Hepatocyte (in vitro differentiated cells): Measurements from ENCODE around the gene GSN. TPM values are rescaled to one million over a fixed set of nuclear protein-coding genes. Genes with fewer than 3 reads are reported as not detected.

ENCODE experiments used
- DNase-seq: peaks from one replicate; pipeline ENCODE4 v3.0.0-alpha.2; 2016; ENCODE audit warnings: low spot score
- H2AFZ ChIP-seq: fragments of 200-600 bp; sonication (generic); 2 replicates; pipeline ENCODE4 v1.6.0; 2016; ENCODE audit warnings: antibody characterized with exemption, mild to moderate bottlenecking
- H3K27ac ChIP-seq: fragments of 200-600 bp; sonication (generic); 2 replicates; pipeline ENCODE4 v1.5.1; 2016; ENCODE audit warnings: mild to moderate bottlenecking
- H3K27me3 ChIP-seq: fragments of 200-600 bp; sonication (generic); 2 replicates; pipeline ENCODE4 v1.6.1; 2016
- H3K36me3 ChIP-seq: fragments of 200-600 bp; sonication (generic); replicated peaks from 2 replicates; pipeline ENCODE4 v1.5.1; 2016; ENCODE audit warnings: low read depth; ENCODE audit not compliant: insufficient read depth
- H3K4me1 ChIP-seq: fragments of 200-600 bp; sonication (generic); 2 replicates; pipeline ENCODE4 v1.5.1; 2016; ENCODE audit warnings: mild to moderate bottlenecking, moderate library complexity; ENCODE audit not compliant: insufficient read depth
- H3K4me2 ChIP-seq: fragments of 200-600 bp; sonication (generic); 2 replicates; pipeline ENCODE4 v1.6.0; 2016
- H3K4me3 ChIP-seq: fragments of 200-600 bp; sonication (generic); 2 replicates; pipeline ENCODE4 v1.5.1; 2016; ENCODE audit warnings: mild to moderate bottlenecking
- H3K79me2 ChIP-seq: fragments of 200-600 bp; sonication (generic); 2 replicates; pipeline ENCODE4 v1.6.0; 2017; ENCODE audit warnings: mild to moderate bottlenecking
- H3K9me2 ChIP-seq: fragments of 200-600 bp; sonication (generic); replicated peaks from 2 replicates; pipeline ENCODE4 v1.6.0; 2017; ENCODE audit warnings: mild to moderate bottlenecking; ENCODE audit not compliant: insufficient read depth
- H3K9me3 ChIP-seq: fragments of 200-600 bp; sonication (generic); 2 replicates; pipeline ENCODE4 v1.5.1; 2016; ENCODE audit warnings: low read depth, mild to moderate bottlenecking
- H4K20me1 ChIP-seq: fragments of 200-600 bp; sonication (generic); 2 replicates; pipeline ENCODE4 v1.6.0; 2016; ENCODE audit warnings: mild to moderate bottlenecking; ENCODE audit not compliant: insufficient read depth, poor library complexity, severe bottlenecking
- EZH2 ChIP-seq: fragments of 200-600 bp; sonication (generic); IDR thresholded peaks from 2 replicates; pipeline ENCODE4 v1.6.1; 2016; ENCODE audit warnings: antibody characterized with exemption, mild to moderate bottlenecking, borderline replicate concordance
- EZH2phosphoT487 ChIP-seq: fragments of 200-600 bp; sonication (generic); IDR thresholded peaks from one replicate; pipeline ENCODE4 v1.6.1; 2018; ENCODE audit warnings: antibody characterized with exemption, mild to moderate bottlenecking, low read depth, moderate library complexity; ENCODE audit not compliant: unreplicated experiment, severe bottlenecking
- WGBS: methylation state at CpG from one replicate; pipeline ENCODE4 v1.1.6; 2016; ENCODE audit warnings: low lambda C conversion rate; ENCODE audit errors: missing lambda C conversion rate; 5-methylcytosine and 5-hydroxymethylcytosine counted together
- polyA plus RNA-seq: library from polyadenylated mRNA; unstranded; fragments of >200 nt; fragmentation: Nextera tagmentation; extraction: Ambion mirVana; gene quantifications from 2 replicates; pipeline ENCODE4 v1.2.1, GENCODE V29; 2016
- total RNA-seq: library from RNA; depleted of rRNA; stranded (reverse); fragments of >200 nt; gene quantifications from 2 replicates; pipeline ENCODE4 v1.2.3, GENCODE V29; 2014
- TF ChIP-seq, protein P1 (sequence below): fragments of 200-600 bp; sonication (generic); IDR thresholded peaks from 2 replicates; pipeline ENCODE4 v1.5.1; 2016; ENCODE audit warnings: antibody characterized with exemption, mild to moderate bottlenecking; ENCODE audit not compliant: poor library complexity

Gene GSN
- total and polyA plus RNA-seq, 2 experiments from 2014 or later: 396 to 404 TPM

DNA sequence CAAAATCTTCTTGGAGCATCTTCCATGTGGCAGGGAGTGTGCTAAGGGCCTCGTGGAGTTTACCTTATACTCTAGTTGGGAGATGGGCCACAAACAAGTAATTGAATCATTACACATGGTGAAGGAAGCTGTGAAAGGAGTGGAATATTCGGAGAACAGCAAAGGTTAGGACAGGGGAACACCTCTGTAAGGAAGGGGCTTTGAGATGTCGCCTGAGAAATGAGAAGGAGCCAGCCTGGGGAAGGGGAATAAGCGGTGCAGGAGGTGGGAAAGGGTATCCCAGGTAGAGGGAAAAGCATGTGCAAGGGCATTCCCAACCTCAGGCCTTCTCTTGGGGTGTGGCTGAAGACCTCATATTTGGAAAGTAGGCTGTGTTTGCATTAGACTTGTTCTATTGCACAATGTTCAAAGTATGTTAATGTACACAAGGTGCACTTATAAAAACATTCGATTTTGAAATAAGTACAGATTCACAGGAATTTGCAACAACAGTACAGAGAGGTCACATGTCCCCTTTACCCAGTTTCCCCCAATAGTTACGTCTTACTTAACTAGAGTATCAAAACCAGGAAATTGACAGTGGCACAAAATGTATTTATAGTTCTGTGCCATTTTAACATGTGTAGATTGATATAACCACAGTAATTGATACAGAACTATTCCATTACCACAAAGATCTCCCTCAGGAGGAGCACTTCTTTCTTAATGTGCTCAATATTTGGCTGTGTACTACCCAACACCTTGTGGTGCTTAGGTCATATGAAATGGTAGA lies 104.5 kb downstream of the GSN start:
- Histone ChIP-seq H3K27me3 (no peaks in the 10 kb centered on the region), H3K79me2 (peaks cover 14% of the 10 kb centered on the region), H2AFZ (no peak overlapping the region), H3K4me3 (no peak overlapping the region), H3K4me1 (peaks cover 38% of the 10 kb centered on the region), H3K4me2 (peak overlapping the region; percentile 58), H3K9me2 (no peaks in the 10 kb centered on the region), H3K36me3 (no peaks in the 10 kb centered on the region), H4K20me1 (no peaks in the 10 kb centered on the region), H3K9me3 (no peaks in the 10 kb centered on the region), H3K27ac (peak overlapping the region; percentile 82)
- no peak for DNase-seq
- 67% methylated on average over 6 of the region's 6 CpGs for WGBS
- no peak for TF ChIP-seq EZH2
- no peak for TF ChIP-seq EZH2phosphoT487
- TF ChIP-seq, protein P1, sequence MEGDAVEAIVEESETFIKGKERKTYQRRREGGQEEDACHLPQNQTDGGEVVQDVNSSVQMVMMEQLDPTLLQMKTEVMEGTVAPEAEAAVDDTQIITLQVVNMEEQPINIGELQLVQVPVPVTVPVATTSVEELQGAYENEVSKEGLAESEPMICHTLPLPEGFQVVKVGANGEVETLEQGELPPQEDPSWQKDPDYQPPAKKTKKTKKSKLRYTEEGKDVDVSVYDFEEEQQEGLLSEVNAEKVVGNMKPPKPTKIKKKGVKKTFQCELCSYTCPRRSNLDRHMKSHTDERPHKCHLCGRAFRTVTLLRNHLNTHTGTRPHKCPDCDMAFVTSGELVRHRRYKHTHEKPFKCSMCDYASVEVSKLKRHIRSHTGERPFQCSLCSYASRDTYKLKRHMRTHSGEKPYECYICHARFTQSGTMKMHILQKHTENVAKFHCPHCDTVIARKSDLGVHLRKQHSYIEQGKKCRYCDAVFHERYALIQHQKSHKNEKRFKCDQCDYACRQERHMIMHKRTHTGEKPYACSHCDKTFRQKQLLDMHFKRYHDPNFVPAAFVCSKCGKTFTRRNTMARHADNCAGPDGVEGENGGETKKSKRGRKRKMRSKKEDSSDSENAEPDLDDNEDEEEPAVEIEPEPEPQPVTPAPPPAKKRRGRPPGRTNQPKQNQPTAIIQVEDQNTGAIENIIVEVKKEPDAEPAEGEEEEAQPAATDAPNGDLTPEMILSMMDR: no peak

DNA sequence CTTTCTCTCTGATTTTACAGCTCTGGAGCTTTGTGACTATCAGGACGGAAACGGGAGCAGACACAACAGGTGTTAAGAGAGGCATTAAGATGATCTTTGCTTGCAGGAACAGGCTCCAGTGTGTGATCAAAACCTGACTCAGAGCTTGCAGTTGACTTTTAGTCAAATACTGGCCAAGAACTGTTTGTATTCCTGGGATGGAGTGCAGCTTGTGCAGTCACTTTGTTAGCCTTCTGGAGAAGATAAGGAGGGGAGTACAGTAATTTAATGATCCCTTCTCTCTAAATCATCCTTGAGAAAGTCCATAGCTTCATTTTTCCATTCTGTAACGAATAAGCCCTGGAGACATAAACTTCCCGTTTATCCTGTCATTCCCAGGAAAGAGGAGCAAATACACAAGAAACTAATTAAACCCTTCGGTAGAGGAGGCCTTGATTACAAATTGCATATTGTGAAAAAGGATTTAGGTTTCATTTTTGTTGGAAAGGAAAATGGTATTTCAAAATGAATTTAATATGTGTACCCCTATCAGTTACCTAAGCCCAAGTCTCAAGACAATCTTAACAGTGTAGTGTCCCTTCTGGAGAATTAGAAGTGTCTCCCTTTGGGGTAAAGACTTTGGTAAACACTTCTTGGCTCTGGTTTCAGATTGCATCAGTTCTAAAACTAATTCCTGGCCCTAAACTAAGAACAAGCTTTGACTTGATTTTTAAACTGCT lies 105.2 kb downstream of the GSN start:
- Histone ChIP-seq H3K4me1 (peaks cover 32% of the 10 kb centered on the region), H3K36me3 (no peaks in the 10 kb centered on the region), H3K79me2 (peaks cover 13% of the 10 kb centered on the region), H3K27me3 (no peaks in the 10 kb centered on the region), H3K9me3 (no peaks in the 10 kb centered on the region), H4K20me1 (no peaks in the 10 kb centered on the region), H3K9me2 (no peaks in the 10 kb centered on the region), H3K4me2 (peak overlapping the region; percentile 58), H3K4me3 (no peak overlapping the region), H3K27ac (peak overlapping the region; percentile 82), H2AFZ (no peak overlapping the region)
- TF ChIP-seq EZH2phosphoT487 (no peak), EZH2 (no peak)
- TF ChIP-seq, protein P1: no peak
- WGBS: 13% methylated on average over 5 of the region's 5 CpGs
- peak; percentile 61 for DNase-seq

DNA sequence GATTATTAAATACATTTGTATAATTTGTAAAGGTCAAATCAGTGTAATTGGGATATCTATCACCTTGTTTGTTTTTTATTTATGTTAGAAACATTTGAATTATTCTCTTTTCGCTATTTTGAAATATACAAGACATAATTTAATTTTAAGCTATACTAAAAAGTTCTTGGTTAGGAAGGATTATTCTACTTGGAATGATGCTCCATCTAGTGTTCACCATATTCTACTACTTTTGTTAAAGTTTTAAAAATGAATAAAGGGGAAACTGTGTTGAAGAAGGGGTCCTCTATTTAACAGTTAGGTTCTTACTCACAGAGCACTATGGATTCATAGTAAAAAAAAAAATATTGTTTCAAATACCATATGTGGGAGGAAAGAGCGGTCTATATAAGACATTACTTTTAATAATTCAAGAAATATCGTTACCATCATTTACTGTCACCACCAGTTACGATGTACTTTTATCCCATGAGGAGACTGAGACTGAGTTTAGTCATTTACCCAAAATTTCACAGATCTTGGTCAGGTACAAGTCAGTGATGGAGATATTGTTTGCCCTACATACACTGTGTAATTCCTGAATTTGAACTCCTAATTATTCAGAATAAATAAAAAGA lies 108.4 kb downstream of the GSN start:
- Histone ChIP-seq H4K20me1 (no peaks in the 10 kb centered on the region), H3K4me1 (peaks cover 21% of the 10 kb centered on the region), H3K4me2 (no peak overlapping the region), H3K9me3 (no peaks in the 10 kb centered on the region), H3K9me2 (no peaks in the 10 kb centered on the region), H3K36me3 (no peaks in the 10 kb centered on the region), H3K27ac (no peak overlapping the region), H2AFZ (no peak overlapping the region), H3K79me2 (no peaks in the 10 kb centered on the region), H3K27me3 (no peaks in the 10 kb centered on the region), H3K4me3 (no peak overlapping the region)
- DNase-seq: no peak
- TF ChIP-seq EZH2 (no peak), EZH2phosphoT487 (no peak)
- TF ChIP-seq, protein P1: peak; percentile 56
- WGBS: 84% methylated on average over 4 of the region's 4 CpGs
